Kasumi-1 (cell line): Measurements from ENCODE around the gene MARCHF6.
"Not testable (repeated sequence)": the region's sequence is repeated elsewhere in the genome, so short reads cannot be mapped to it uniquely, and the experiment has no call there.

Experiments
- DNase-seq, 2 experiments: peaks; one replicate each; lab custom pipeline; 2025; lab: John Stamatoyannopoulos, UW

Gene MARCHF6

DNA sequence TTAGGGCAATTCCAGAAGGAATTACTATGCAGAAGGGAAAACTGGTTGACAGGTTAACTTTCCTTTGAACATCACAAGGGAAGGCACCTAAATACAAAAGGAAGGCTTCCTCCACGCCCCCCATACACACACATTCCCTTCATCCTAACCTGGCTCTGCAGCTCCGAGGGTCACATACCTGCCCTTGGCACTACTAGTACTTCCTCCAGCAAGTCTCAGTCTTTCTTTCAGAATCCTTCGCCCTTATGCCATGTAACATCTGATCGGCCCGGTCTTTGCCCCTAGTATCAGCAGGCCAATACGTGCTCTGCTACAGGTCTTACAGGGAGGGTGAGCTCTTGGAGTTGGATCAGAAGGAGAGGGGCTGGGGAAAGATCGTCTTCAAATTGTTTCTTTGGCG lies 1.6 kb upstream of the MARCHF6 start:
- DNase-seq, result no peak

DNA sequence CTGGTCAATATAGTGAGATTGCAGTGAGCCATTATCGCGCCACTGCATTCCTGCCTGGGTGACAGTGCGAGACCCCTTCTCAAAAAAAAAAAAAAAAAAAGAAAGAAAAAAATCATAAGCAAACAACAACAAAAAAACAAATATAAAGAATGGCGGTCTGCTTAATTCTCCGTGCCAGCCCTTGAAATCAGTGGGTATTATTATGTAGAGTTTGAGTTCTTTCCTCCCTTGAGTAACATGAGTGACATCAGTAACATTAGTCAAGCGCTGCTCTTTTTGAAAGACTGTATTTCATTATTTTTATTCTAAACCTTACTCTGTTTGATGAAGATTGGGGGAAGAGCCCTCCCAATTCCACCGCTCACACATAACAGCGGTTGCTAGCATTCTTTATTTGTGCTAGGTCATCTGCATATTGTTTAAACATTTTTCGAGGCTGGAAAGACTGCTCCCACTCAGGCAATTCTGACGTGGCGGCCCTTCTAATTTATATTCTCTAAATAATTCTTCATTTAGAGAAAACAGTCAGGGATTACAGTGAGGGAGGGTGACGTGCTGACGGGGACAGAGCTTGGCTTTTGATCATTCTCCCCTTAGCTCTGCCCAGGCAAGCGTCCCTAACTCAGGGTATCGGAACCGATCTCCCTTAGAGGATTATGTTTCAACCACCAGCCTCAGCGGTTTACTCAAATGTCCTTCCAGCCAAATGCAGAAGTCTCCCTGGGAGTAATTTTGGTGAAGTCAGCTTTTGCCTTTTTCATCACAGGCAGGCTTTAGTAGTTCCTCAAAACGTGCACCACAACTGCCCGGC lies 860 bp upstream of the MARCHF6 start:
- DNase-seq, result peak; percentile 94 to 97

DNA sequence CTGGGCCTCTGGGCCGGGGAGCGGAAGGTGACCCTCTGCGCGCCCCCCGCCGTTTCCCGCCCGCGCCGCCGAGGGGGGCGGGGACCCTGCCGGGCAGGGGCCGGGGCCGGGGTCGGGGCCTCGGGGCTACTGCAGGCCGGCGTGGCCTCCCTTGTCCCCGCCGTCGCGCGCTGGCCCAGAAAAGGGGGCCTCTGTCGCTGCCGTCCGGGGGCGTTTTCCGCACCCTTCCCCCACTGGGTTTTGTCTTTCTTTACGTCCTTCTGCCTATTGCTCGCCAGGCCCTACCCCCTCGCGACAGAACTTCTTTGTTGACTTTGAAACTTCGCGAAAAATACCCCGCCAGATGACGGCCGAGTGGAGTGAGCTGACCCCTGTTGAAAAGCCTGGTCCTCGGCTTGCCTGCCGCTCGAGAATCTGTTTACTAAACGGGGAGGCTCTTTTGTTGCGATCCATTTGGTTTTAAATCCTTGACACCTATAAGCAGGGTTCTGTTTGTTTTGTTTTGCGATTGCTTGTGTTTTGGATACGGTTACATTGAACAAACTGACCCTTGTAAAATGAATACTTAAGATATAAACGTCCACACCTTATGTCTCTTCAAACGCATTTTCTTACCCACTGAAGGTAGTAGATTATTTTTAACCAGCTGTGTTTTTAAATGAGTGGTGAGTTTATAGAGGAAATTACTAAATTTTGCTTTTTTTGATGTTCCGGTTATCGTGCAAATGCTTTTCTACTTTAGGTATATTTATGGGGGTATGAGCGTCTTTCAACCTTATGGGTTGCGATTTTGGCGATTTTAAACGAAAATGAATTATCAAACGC lies 765 bp downstream of the MARCHF6 start:
- peak; percentile 32 to 56 for DNase-seq

DNA sequence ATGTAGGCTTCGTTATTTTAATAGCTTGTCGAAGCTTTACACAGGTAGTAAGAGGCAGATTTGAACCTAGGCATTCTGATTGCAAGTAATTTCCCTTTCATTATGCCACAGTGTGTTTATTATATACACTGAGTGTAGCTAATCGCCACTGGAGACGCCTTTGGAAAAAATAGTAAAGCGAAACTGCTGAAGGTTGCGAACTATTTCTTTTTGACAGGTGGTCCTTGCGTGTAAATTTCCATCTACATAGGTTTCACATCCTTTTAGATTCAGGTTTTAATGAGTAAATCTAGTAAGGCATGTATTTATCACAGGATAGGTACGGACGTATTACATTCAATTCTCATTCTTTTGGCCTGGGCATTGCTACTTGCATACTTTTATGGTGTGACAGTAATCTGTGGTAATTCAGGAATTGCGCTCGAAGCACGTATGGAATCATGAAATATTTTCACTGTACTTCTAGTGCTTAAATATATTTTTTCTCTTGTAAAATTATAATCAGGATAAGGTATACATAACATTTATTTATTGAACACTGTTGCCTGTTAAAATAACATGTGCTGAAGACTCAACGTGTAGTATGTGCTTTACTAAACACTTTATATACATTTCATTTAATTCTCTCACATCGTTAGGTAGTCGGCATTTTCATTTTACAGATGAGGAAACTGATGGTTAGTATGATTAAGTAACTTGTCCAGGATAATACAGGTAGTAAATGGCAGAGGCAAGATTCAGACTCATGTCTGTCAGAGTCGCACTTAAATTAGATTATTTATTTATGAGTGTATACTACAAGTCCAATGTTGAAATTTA lies 1.8 kb downstream of the MARCHF6 start:
- peak; percentile 44 to 61 for DNase-seq

DNA sequence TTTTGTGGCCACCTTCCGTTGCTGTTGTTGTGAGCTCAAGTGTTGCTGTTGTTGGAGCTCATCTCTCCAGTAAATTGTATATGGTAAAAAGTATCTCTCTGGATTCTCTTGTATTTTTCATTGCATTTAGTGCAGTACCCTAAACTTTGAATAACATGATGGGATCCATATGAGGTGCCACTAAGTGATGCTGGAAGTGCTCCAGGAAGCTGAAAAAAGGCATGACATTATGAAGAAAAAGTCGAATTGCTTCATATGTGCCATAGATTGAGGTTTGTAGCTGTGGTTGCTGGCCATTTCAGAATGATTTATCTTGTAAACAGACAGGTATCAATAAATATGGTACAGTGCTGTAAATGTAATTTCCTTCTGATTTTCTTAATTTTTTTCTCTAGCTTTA lies 5.5 kb downstream of the MARCHF6 start:
- no peak for DNase-seq

DNA sequence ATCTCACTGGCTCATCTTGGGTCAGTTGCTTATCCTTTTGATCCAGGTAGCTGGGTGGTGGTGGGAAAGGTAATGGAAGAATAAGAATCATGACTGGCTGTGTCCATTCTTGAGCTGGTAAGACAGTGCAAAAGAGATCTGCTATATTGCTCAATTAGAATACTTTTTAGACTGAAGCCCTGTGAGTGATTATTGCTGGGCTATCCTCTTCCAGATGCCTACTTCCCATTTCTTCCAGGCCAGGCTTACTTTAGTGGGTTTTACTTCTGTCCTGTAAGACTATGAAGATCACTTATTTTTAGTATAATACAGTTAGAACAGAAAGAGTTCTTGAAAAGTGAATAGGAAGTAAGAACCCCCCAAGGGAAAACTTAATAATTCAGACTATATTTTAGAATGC lies 7.2 kb downstream of the MARCHF6 start:
- peak; percentile 61 to 79 for DNase-seq

DNA sequence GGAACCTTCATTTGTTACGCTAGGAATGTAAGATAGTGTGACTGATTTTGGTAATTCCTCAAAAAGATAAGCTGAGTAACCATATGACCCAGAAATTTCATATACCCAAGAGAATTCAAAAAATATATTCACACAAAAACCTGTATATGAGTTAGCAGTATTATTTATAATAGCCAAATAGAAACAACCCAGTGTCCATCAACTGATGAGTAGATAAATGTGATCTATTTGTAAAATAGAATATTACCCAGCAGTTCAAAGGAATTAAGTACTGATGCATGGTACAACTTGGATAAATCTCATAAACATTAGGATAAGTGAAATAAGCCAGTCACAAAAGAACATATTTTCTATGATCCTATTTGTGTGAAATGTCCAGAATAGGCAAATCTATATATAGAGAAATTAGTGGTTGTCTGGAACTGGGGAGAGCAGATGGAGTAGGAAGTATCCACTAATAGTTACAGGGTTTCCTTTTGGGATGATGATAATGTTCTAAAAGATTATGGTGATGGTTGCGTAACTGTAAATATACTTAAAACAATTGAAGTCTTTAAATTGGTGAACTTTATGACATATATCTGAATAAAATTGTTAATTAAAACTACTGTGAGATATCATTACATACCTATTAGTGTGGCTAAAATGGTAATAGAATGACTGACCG lies 10.2 kb downstream of the MARCHF6 start:
- no peak for DNase-seq

DNA sequence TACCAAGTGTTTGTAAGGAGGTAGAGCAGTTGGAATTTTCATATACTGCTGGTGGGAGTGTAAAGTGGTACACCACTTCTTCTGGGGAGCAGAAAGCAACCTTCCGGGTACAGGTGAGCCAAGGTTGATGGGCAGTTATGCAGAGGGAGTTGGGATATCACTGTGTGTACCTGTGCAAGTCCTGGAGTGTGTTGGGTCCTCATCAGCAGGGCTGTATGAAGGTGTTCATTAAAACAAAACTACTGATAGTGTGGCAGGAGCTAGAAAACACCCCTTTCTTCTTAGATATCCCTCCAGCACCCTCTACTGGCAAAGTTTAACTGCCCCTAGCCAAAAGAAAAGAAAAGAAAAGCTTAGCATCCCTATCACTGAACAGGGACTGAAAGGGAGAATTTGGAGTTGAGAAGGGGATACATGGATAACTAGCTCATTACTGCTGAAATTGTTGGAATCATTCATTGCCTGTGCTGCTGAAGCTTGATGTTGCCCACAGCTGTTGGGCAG lies 10.7 kb downstream of the MARCHF6 start:
- DNase-seq, result peak; percentile 86 to 91

DNA sequence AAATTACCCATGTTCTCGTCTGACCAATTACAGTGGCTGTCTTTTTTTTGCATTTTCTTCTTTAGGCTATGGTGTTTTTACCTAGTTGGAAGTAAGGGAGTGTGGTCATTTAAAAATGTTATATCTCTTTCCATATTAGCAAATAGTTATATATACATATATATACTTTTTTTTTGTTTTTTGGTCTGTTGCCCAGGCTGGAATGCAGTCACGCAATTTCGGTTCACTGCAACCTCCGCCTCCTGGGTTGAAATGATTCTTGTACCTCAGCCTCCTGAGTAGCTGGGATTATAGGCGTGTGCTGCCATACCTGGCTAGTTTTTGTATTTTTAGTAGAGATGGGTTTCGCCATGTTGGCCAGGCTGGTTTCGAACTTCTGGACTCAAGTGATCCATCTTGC lies 12.3 kb downstream of the MARCHF6 start:
- no peak for DNase-seq

DNA sequence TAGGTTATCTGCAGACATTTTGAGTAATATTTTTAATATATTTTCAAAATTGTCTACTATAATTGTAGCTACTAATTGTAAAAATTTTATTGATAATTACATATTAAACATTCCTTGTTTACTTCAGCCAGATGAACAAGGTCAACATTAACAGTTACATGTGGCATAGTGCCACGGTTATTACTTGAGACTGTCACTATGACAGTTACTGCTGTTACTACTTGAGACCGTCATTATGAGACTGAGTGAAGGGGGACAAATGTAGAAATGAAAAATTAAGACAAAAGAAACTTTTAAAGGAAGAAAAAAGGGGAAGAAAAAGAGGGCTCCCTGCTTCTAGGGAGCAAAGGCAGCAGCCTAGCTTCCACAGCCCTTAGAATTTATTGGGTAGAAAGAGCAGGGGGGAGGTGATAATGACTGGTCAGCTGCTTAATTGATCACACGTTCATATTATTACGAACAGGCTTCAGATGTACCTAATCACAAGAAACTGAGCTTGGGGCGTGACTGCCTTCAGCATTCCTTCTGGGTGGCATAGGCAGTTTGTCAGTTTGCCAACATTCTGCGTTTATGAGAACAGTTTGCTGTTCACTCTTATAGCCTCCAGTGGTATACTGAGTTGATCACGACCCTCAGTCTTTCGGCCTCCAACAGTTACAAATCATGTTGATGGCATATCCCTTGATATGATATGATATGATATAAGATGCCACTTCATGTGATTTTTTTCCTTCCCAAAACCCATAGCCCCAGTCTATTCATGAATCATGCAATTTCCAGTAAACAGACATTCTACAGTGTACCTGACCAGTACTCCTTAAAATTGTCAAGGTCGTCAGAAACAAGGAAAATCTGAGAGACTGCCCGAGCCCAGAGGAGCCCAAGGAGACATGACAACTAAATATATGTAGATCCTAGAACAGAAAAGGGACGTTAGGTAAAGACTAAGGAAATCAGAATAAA lies 13.1 kb downstream of the MARCHF6 start:
- no peak for DNase-seq

DNA sequence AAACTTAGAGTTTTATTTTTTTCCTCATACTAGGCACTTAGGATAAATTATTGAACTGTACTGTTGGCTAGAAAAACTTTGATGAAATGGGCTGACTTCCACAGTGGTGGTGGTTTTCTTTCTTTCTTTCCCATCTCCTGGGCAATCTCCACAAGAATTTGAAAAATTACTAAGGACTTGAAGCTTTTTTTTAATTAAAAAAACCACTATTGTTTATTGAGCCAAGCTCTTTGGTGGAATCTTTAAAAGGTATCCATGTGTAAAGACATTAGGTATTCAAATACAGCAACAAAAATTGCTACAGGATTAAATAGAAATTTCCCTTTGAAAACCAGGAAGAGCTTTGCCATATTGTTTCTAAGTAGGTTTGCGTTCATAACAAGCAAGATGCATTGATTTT lies 14.1 kb downstream of the MARCHF6 start:
- no peak for DNase-seq

DNA sequence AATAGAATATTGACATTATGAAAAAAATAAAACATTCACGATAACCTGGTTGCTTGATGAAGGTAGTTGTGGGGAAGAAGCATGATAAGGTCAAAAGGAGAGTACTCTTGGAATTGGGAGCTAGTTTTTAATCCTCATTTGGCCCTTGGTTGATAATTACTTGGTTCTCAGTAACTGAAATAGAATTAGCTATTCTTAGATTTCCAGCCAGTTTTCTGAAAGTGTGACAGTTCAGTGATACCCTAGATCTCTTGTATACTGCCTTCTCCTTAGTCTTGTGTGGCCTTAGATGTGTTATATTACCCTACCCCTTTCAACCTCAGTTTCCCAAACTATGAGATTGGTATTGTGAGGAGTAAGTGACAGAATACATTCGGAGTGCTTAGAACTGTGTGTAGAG lies 17.4 kb downstream of the MARCHF6 start:
- no peak for DNase-seq

DNA sequence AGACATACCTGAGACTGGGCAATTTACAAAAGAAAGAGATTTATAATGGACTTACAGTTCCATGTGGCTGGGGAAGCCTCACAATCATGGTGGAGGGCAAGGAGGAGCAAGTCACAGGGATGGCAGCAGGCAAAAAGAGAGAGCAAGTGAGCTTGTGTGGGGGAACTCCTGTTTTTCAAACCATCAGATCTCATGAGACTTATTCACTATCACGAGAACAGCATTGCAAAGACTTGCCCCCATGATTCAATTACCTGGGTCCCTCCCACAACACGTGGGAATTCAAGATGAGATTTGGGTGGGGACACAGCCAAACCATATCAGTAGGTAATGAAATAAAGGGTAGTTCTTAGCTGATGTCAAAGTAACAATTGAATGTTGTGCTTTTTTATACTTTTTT lies 17.9 kb downstream of the MARCHF6 start:
- DNase-seq, result not testable (repeated sequence)

DNA sequence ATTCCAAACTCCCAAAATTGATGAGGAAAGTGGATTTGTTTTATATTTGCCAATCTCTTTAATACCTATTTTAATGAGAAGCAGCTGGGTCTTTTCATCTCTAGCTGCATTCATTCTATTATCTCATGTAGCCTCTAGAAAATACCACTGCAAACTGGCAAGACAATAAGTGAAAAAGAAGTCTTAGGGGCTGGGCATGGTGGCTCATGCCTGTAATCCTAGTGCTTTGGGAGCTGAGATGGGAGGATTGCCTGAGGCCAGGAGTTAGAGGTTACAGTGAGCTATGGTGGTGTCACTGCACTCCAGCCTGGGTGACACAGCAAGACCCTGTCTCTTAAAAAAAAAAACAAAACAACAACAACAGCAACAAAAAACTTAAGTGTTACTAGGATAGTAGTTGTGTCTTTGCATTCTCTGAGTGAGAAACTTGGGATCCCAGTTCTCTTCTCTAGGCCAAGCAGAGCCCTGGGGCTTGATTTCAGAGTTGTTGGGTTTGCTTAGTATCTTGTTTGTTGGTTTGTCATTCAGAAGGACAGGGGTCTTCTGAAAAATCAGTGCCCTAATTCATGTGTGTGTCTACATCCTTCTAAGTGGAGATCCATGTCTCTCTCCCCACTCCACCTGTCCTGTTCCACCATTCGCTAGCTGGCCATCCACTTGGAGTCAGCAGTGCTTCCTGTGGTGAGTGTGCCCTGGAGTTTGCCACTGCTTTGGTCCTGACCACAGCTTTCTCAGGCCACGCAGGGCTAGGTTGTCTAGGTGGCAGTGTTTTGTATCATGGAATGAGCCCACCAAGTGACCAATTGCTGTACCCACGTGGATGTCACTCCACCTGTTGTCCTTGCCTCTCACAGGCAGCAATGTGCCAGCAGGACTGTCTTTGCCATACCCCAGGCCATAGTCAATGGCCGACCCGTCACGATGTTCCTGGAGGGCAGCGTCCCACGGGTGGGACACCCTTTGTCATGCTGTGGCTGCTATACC lies 19.5 kb downstream of the MARCHF6 start:
- DNase-seq, result no peak

DNA sequence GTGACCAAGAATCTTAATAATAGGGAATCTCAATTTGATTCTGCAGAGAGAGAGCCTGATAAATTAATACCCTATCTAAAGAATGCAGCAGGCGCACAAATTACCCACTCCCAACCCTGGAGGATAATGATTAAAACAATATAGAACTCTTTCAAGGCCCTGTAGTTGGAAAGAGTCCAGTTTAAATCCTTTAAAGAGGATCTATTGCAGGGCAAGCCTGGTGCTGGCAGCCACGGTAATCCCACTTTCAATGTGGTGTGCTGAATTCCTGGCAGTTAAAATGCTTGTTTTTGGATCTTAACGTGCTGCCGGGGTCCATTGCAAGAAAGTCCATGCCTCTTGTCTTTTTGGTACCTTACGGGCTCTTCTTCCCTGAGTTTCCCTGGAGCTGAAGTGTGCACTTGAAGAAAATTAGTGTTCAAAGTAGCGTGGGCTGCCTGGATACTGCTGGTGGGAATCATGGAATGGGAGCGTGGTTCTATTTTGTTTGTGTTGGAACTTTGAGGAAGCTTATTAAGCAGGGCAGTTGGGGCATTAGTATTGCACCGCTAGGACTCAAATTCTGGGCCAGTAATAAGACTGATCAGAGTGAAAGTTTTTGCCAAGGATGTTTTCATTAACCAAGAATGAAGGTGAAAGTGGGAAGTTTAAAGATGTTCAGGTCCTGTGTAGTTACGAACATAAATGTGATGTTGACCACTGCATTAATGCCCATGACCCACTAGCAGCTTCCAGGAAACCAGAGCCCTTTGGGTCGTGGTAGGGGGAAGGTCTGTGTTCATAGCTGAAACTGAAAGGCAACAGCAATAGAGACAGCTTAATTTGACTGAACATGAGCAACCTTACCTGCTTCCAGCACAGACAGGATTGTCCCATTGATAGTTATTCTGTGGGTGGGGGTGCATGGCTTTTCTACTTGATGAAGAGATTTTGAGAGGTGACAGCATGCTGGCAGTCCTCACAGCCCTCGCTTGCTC lies 20.8 kb downstream of the MARCHF6 start:
- DNase-seq, result no peak

DNA sequence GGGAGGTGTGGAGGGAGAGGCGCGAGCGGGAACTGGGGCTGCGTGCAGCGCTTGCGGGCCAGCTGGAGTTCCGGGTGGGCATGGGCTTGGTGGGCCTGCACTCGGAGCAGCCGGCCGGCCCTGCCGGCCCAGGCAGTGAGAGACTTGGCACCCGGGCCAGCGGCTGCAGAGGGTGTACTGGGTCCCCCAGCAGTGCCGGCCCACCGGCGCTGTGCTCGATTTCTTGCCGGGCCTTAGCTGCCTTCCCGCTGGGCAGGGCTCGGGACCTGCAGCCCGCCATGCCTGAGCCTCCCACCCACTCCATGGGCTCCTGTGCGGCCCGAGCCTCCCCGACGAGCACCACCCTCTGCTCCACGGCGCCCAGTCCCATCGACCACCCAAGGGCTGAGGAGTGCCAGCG lies 21.7 kb downstream of the MARCHF6 start:
- not testable (repeated sequence) for DNase-seq

DNA sequence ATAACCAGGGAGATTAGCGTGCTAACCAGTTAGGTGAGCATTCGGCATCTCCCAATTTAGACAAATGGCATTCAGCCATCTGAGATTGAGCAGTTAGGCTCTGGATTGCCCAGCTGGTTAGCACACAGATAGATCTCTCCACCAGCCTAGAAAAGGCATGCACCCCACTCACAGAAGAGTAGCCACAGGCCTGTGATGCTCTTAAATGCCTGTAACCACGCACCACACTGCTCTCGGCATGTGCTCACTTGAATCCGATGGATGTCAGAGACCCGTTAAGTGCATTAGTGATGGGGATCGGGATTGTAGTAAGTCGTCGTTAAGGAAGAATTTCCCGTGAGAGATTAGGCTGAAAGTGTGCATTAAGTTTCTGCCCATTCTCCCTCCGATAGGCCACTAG lies 23.0 kb downstream of the MARCHF6 start:
- DNase-seq, result no peak

DNA sequence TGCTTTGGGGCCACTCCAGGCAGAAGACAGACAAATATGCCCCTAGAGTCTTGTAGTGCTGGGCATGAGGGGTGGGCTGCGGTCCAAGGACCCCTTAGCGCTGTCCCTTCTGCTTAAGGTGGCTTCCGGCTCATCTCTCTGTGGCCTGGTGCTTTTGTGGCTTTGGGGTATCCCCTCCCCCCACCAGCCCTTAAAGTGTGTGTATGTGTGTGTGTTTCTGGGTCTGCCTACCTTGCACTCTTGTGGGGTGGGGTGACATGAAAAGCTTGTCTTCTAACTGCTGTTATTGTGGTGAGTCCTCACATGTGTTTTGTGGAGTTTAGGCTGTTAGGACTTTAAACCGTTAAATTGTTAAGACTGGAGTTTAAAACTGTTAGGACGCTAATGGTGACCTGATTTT lies 23.6 kb downstream of the MARCHF6 start:
- no peak for DNase-seq
